Smooth muscle cell (in vitro differentiated cells): ENCODE data around the gene RUNDC3A. TPM values are rescaled to one million over a fixed set of nuclear protein-coding genes. Genes with fewer than 3 reads are reported as not detected.

Experiments used
- DNase-seq: peaks from one replicate; lab custom pipeline; 2025; ENCODE audit not compliant: unreplicated experiment; lab: John Stamatoyannopoulos, UW
- H2AFZ ChIP-seq: fragments of 200-600 bp; sonication (generic); 2 replicates; pipeline ENCODE4 v1.6.0; 2016; ENCODE audit warnings: antibody characterized with exemption, low read depth, mild to moderate bottlenecking
- H3F3A ChIP-seq: fragments of 200-600 bp; sonication (generic); 2 replicates; pipeline ENCODE4 v1.6.0; 2017; ENCODE audit warnings: antibody characterized with exemption, low read depth
- H3K27ac ChIP-seq: fragments of 200-600 bp; sonication (generic); 2 replicates; pipeline ENCODE4 v1.5.1; 2016; ENCODE audit warnings: low read depth, mild to moderate bottlenecking
- H3K27me3 ChIP-seq: fragments of 200-600 bp; sonication (generic); 2 replicates; pipeline ENCODE4 v1.6.1; 2016; ENCODE audit warnings: low read depth, mild to moderate bottlenecking
- H3K36me3 ChIP-seq: fragments of 200-600 bp; sonication (generic); 2 replicates; pipeline ENCODE4 v1.5.1; 2016; ENCODE audit warnings: low read depth
- H3K4me1 ChIP-seq: fragments of 200-600 bp; sonication (generic); 2 replicates; pipeline ENCODE4 v1.5.1; 2016; ENCODE audit warnings: low read depth
- H3K4me2 ChIP-seq: fragments of 200-600 bp; sonication (generic); 2 replicates; pipeline ENCODE4 v1.6.0; 2016; ENCODE audit warnings: mild to moderate bottlenecking
- H3K4me3 ChIP-seq: fragments of 200-600 bp; sonication (generic); 2 replicates; pipeline ENCODE4 v1.5.1; 2016; ENCODE audit warnings: mild to moderate bottlenecking
- H3K79me2 ChIP-seq: fragments of 200-600 bp; sonication (generic); 2 replicates; pipeline ENCODE4 v1.6.0; 2016; ENCODE audit warnings: low read depth, mild to moderate bottlenecking
- H3K9ac ChIP-seq: fragments of 200-600 bp; sonication (generic); 2 replicates; pipeline ENCODE4 v1.6.0; 2016; ENCODE audit warnings: low read depth
- H3K9me3 ChIP-seq: fragments of 200-600 bp; sonication (generic); replicated peaks from 2 replicates; pipeline ENCODE4 v1.5.1; 2016; ENCODE audit warnings: low read depth
- H4K20me1 ChIP-seq: fragments of 200-600 bp; sonication (generic); 2 replicates; pipeline ENCODE4 v1.6.0; 2016; ENCODE audit warnings: low read depth
- CTCF ChIP-seq: fragments of 200-600 bp; sonication (generic); IDR thresholded peaks from 2 replicates; pipeline ENCODE4 v1.5.1; 2017; ENCODE audit warnings: borderline replicate concordance, mild to moderate bottlenecking, antibody characterized with exemption; ENCODE audit not compliant: insufficient read depth, poor library complexity, severe bottlenecking
- WGBS: methylation state at CpG from one replicate; pipeline ENCODE4 v1.1.7; 2016; ENCODE audit warnings: low lambda C conversion rate; 5-methylcytosine and 5-hydroxymethylcytosine counted together
- polyA plus RNA-seq: library from polyadenylated mRNA; unstranded; fragments of >200 nt; fragmentation: Nextera tagmentation; extraction: Ambion mirVana; gene quantifications from 2 replicates; pipeline ENCODE4 v1.2.1, GENCODE V29; 2016
- total RNA-seq: library from RNA; depleted of rRNA; stranded (reverse); fragments of >200 nt; gene quantifications from 2 replicates; pipeline ENCODE4 v1.2.3, GENCODE V29; 2014

The RUNDC3A gene
- total and polyA plus RNA-seq, 2 experiments from 2014 or later: 0.21 to 0.36 TPM

GRCh38 chr17:44315760-44316731 is 7.6 kb downstream of the RUNDC3A start:
- peaks cover 11% of the 10 kb centered on the region for H3K4me1 ChIP-seq
- peak overlapping the region; percentile 83 for H3K4me2 ChIP-seq
- H2AFZ ChIP-seq: no peak overlapping the region
- H4K20me1 ChIP-seq: no peaks in the 10 kb centered on the region
- H3K9ac ChIP-seq: no peak overlapping the region
- no peak overlapping the region for H3K27ac ChIP-seq
- H3F3A ChIP-seq: no peaks in the 10 kb centered on the region
- no peak for DNase-seq
- no peaks in the 10 kb centered on the region for H3K9me3 ChIP-seq
- 10% methylated on average over 38 of the region's 38 CpGs for WGBS
- TF ChIP-seq CTCF: no peak
- H3K27me3 ChIP-seq: peaks cover 49% of the 10 kb centered on the region
- no peaks in the 10 kb centered on the region for H3K36me3 ChIP-seq
- peak overlapping the region; percentile 36 for H3K4me3 ChIP-seq
- no peaks in the 10 kb centered on the region for H3K79me2 ChIP-seq

GRCh38 chr17:44317545-44317944 is 9.1 kb downstream of the RUNDC3A start:
- no peaks in the 10 kb centered on the region for H3K79me2 ChIP-seq
- H3K4me3 ChIP-seq: no peak overlapping the region
- no peak for DNase-seq
- H3K4me2 ChIP-seq: no peak overlapping the region
- H3K36me3 ChIP-seq: no peaks in the 10 kb centered on the region
- no peak overlapping the region for H3K9ac ChIP-seq
- H2AFZ ChIP-seq: no peak overlapping the region
- peaks cover 11% of the 10 kb centered on the region for H3K4me1 ChIP-seq
- H3K27me3 ChIP-seq: peaks cover 49% of the 10 kb centered on the region
- WGBS: 96% methylated on average over 6 of the region's 6 CpGs
- no peaks in the 10 kb centered on the region for H4K20me1 ChIP-seq
- no peak overlapping the region for H3K27ac ChIP-seq
- no peaks in the 10 kb centered on the region for H3F3A ChIP-seq
- no peaks in the 10 kb centered on the region for H3K9me3 ChIP-seq
- no peak for TF ChIP-seq CTCF

DNA sequence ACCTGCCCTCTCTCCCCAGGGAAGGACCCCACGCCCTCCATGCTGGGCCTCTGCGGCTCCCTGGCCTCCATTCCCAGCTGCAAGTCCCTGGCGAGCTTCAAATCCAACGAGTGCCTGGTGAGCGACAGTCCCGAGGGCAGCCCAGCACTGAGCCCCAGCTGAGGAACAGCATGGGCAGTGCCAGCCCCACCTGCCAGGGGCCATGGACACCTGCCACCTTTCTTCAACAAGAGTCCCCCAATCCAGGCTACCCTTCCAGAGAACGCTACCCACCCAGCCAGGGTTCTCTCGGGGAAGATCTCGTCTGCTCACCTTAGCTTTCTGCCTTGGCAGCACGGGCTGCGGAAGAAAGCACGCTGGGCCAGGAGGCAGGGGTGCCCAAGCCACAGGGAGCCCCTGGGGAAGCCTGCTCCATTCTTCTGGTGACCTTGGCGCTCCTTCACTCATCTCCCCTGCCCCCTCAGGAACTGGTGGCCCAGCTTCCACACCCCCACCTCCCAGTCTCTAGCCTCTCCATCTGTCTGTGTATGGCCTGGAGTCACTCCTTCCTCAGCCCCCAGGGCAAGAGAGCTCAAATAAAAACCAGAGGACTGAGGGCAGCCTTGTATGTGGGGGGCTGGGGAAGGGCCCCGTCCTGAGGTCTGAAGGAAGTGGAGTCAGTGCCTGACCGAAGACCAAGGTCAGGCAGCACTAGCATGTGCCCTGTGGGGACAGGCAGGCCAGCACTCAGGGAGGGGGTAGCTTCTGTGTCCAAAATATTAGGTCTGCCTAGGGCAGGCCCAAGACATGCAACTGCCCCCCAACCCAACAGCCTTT is 9.9 kb downstream of the RUNDC3A start:
- H4K20me1 ChIP-seq: no peaks in the 10 kb centered on the region
- no peak for TF ChIP-seq CTCF
- no peak overlapping the region for H3K4me2 ChIP-seq
- no peak for DNase-seq
- no peak overlapping the region for H2AFZ ChIP-seq
- peaks cover 11% of the 10 kb centered on the region for H3K4me1 ChIP-seq
- no peak overlapping the region for H3K4me3 ChIP-seq
- peaks cover 4% of the 10 kb centered on the region for H3K79me2 ChIP-seq
- H3F3A ChIP-seq: no peaks in the 10 kb centered on the region
- H3K9me3 ChIP-seq: no peaks in the 10 kb centered on the region
- no peaks in the 10 kb centered on the region for H3K36me3 ChIP-seq
- peaks cover 45% of the 10 kb centered on the region for H3K27me3 ChIP-seq
- no peak overlapping the region for H3K9ac ChIP-seq
- WGBS: 89% methylated on average over 15 of the region's 15 CpGs
- H3K27ac ChIP-seq: no peak overlapping the region
